SK-N-SH (cell line): ENCODE measurements around the gene DGCR2.

Experiments
- EZH2phosphoT487 ChIP-seq: fragments of 200-600 bp; sonication (generic); IDR thresholded peaks from 2 replicates; pipeline ENCODE4 v1.6.1; 2017; ENCODE audit warnings: low read depth, mixed run types, mild to moderate bottlenecking, antibody characterized with exemption, moderate library complexity, borderline replicate concordance
- FOSL2 ChIP-seq: IDR thresholded peaks from 2 replicates; pipeline ENCODE4 v1.4.0; 2012; ENCODE audit warnings: low read depth, mild to moderate bottlenecking, moderate library complexity, borderline replicate concordance
- SMC3 ChIP-seq: IDR thresholded peaks from 2 replicates; pipeline ENCODE4 v1.6.1; 2012; ENCODE audit warnings: low read depth, low read length, improper control_type of control experiment
- TF ChIP-seq, protein P1 (sequence below): fragments of 200-600 bp; sonication (generic); IDR thresholded peaks from 2 replicates; pipeline ENCODE4 v1.6.1; 2017; ENCODE audit warnings: antibody characterized with exemption, mild to moderate bottlenecking, moderate library complexity
- TF ChIP-seq, protein P2 (sequence below): IDR thresholded peaks from 2 replicates; pipeline ENCODE4; 2012

- TF ChIP-seq, protein P1, sequence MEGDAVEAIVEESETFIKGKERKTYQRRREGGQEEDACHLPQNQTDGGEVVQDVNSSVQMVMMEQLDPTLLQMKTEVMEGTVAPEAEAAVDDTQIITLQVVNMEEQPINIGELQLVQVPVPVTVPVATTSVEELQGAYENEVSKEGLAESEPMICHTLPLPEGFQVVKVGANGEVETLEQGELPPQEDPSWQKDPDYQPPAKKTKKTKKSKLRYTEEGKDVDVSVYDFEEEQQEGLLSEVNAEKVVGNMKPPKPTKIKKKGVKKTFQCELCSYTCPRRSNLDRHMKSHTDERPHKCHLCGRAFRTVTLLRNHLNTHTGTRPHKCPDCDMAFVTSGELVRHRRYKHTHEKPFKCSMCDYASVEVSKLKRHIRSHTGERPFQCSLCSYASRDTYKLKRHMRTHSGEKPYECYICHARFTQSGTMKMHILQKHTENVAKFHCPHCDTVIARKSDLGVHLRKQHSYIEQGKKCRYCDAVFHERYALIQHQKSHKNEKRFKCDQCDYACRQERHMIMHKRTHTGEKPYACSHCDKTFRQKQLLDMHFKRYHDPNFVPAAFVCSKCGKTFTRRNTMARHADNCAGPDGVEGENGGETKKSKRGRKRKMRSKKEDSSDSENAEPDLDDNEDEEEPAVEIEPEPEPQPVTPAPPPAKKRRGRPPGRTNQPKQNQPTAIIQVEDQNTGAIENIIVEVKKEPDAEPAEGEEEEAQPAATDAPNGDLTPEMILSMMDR, result no peak
- TF ChIP-seq FOSL2 (no peak), SMC3 (no peak), EZH2phosphoT487 (no peak)
- TF ChIP-seq, protein P2, sequence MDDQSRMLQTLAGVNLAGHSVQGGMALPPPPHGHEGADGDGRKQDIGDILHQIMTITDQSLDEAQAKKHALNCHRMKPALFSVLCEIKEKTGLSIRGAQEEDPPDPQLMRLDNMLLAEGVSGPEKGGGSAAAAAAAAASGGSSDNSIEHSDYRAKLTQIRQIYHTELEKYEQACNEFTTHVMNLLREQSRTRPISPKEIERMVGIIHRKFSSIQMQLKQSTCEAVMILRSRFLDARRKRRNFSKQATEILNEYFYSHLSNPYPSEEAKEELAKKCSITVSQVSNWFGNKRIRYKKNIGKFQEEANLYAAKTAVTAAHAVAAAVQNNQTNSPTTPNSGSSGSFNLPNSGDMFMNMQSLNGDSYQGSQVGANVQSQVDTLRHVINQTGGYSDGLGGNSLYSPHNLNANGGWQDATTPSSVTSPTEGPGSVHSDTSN, result no peak
Observed at GRCh38 chr22:19131685-19132015, 9.4 kb upstream of the DGCR2 start.
